GM23338 (cell line): ENCODE results near the gene GTF2F1. TPM values are rescaled to one million over a fixed set of nuclear protein-coding genes. Genes with fewer than 3 reads are reported as not detected.

Experiments
- microRNA-seq: library from miRNA; unstranded; fragments of <30 nt; microRNA quantifications from one replicate; pipeline ENCODE4, GENCODE V29; 2017
- polyA plus RNA-seq: library from polyadenylated mRNA; unstranded; fragments of >200 nt; fragmentation: Nextera tagmentation; extraction: Ambion mirVana; gene quantifications from 2 replicates; pipeline ENCODE4 v1.2.1, GENCODE V29; 2016
- small RNA-seq: library from RNA; depleted of rRNA; stranded (forward); fragments of <200 nt; gene quantifications from one replicate; pipeline ENCODE3, GENCODE V24; 2014; ENCODE audit warnings: low replicate concordance
- total RNA-seq: library from RNA; depleted of rRNA; stranded (reverse); fragments of >200 nt; shearing (Covaris generic); gene quantifications from 2 replicates; pipeline ENCODE4 v1.2.3, GENCODE V29; 2014; rRNA removed

GTF2F1 gene
- total and polyA plus RNA-seq, 2 experiments from 2014 or later, result 62.1 to 65.5 TPM

Small RNA genes within 50 kb of the gene (microRNA-seq; reads per million reads assigned to microRNA genes)
- 4.7 reads per million, percentile 20 among the genes with 10 or more reads in this experiment for gene MIR3940
- gene MIR6790, result not detected
- gene MIR6885, result not detected

Small RNA genes within 50 kb of the gene (small RNA-seq; reads per million reads assigned to genes)
- gene MIR6790 (not detected), gene MIR6885 (not detected)

Other genes starting within 250 kb of the GTF2F1 start
- 15.4 and 23.4 TPM in 2 replicates for gene MLLT1, start 113.2 kb downstream of the GTF2F1 start, total RNA-seq
- gene MLLT1, start 113.2 kb downstream of the GTF2F1 start, polyA plus RNA-seq, result 17.8 and 19.9 TPM in 2 replicates
- gene ACER1, start 59.6 kb downstream of the GTF2F1 start, total RNA-seq, result not detected in 2 replicates
- gene ACER1, start 59.6 kb downstream of the GTF2F1 start, polyA plus RNA-seq, result not detected in 2 replicates
- gene CLPP, start 31.6 kb downstream of the GTF2F1 start, total RNA-seq, result 96.7 and 110 TPM in 2 replicates
- gene CLPP, start 31.6 kb downstream of the GTF2F1 start, polyA plus RNA-seq, result 65.7 and 76.4 TPM in 2 replicates
- gene ALKBH7, start 20.4 kb downstream of the GTF2F1 start, total RNA-seq, result 52.0 and 75.4 TPM in 2 replicates
- gene ALKBH7, start 20.4 kb downstream of the GTF2F1 start, polyA plus RNA-seq, result 66.3 and 76.1 TPM in 2 replicates
- gene PSPN, start 17.2 kb downstream of the GTF2F1 start, total RNA-seq, result 0.93 and 1.2 TPM in 2 replicates
- gene PSPN, start 17.2 kb downstream of the GTF2F1 start, polyA plus RNA-seq, result 0.82 and 1.5 TPM in 2 replicates
- gene KHSRP, start 31.6 kb upstream of the GTF2F1 start, total RNA-seq, result 359 and 367 TPM in 2 replicates
- 129 and 144 TPM in 2 replicates for gene KHSRP, start 31.6 kb upstream of the GTF2F1 start, polyA plus RNA-seq
- 0.35 TPM in 1 of 2 replicates, not detected in the other for gene SLC25A41, start 40.6 kb upstream of the GTF2F1 start, total RNA-seq
- gene SLC25A41, start 40.6 kb upstream of the GTF2F1 start, polyA plus RNA-seq, result 0.23 and 0.24 TPM in 2 replicates
- 90.5 and 96.4 TPM in 2 replicates for gene SLC25A23, start 66.6 kb upstream of the GTF2F1 start, total RNA-seq
- 25.1 and 25.7 TPM in 2 replicates for gene SLC25A23, start 66.6 kb upstream of the GTF2F1 start, polyA plus RNA-seq
- gene CRB3, start 71.1 kb upstream of the GTF2F1 start, total RNA-seq, result 32.2 and 44.4 TPM in 2 replicates
- 11.8 and 16.6 TPM in 2 replicates for gene CRB3, start 71.1 kb upstream of the GTF2F1 start, polyA plus RNA-seq
- gene DENND1C, start 88.6 kb upstream of the GTF2F1 start, total RNA-seq, result 2.8 and 3.1 TPM in 2 replicates
- gene DENND1C, start 88.6 kb upstream of the GTF2F1 start, polyA plus RNA-seq, result 6.1 and 6.3 TPM in 2 replicates
- gene TUBB4A, start 109.1 kb upstream of the GTF2F1 start, total RNA-seq, result 31.1 and 41.7 TPM in 2 replicates
- gene TUBB4A, start 109.1 kb upstream of the GTF2F1 start, polyA plus RNA-seq, result 32.9 and 34.6 TPM in 2 replicates
- 5.3 and 9.1 TPM in 2 replicates for gene TNFSF9, start 137.9 kb upstream of the GTF2F1 start, total RNA-seq
- 2.6 and 2.8 TPM in 2 replicates for gene TNFSF9, start 137.9 kb upstream of the GTF2F1 start, polyA plus RNA-seq
- 2.0 and 7.3 TPM in 2 replicates for gene CD70, start 198.0 kb upstream of the GTF2F1 start, total RNA-seq
- gene CD70, start 198.0 kb upstream of the GTF2F1 start, polyA plus RNA-seq, result 7.1 and 7.3 TPM in 2 replicates